ENCODE results near the gene ARHGAP10.
A peak's percentile ranks its signal among the peaks of the same experiment; 100 is the strongest.

The ARHGAP10 gene

DNA sequence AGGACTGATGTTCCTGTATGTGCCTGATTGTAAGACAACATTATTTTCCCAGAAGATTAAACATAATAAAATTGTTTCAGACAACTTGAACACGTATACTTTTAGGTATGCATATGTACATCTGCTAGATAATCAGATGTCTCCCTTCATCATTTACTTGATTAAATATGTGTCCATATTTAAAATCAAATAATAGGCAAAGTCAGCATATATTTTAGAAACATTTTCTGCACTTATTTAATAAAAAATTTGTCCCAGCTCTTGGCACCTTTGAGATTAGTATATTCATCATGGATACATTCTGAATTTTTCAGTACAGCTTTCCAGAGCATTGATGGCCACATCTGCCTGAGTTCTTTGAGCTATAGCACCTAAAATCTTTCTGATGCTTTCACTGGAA lies 106.0 kb downstream of the ARHGAP10 start:
- Histone ChIP-seq H3K27ac (ENCODE audit: low read depth, low read length) (no peak overlapping the region), H3K4me1 (ENCODE audit: control insufficient read depth in 5 of 5, insufficient read depth in 5 of 5, low read length in 5 of 5) (peaks cover 0 to 24% (median 20%) of the 10 kb centered on the region in 5 donors), H3K4me3 (ENCODE audit: low read depth in 1 of 5, low read length in 5 of 5) (no peak overlapping the region), H3K27me3 (ENCODE audit: control insufficient read depth in 5 of 5, insufficient read depth in 4 of 5, low read length in 5 of 5) (no peaks in the 10 kb centered on the region), H3K9ac (ENCODE audit: low read length in 5 of 5) (no peak overlapping the region), H3K9me3 (ENCODE audit: control insufficient read depth in 5 of 5, low read length in 5 of 5) (no peaks in the 10 kb centered on the region), H3K36me3 (ENCODE audit: control insufficient read depth in 5 of 5, insufficient read depth in 5 of 5, low read length in 5 of 5) (no peaks in the 10 kb centered on the region)

DNA sequence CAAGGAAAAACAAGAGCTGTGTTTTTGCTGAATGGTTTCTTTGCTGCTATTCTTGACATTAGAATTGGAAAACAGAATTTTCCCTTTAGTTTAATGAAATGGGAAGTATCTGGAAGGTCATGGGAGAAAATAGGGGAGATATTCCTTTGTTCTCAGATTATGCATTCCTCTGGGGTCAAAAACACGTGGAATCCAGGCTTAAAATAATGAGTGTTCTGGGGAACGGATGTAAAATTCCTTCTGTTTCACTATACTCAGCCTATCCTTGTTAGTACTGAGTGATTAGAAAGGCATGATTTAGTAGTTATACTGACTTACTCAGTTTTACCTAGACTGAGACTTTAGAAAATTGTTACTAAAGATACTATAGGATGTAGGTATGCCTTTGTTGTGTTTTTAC lies 107.3 kb downstream of the ARHGAP10 start:
- no peak overlapping the region for H3K27ac ChIP-seq (ENCODE audit: low read depth, low read length)
- no peak overlapping the region for H3K9ac ChIP-seq (ENCODE audit: low read length in 5 of 5)
- no peaks in the 10 kb centered on the region for H3K9me3 ChIP-seq (ENCODE audit: control insufficient read depth in 5 of 5, low read length in 5 of 5)
- no peaks in the 10 kb centered on the region for H3K36me3 ChIP-seq (ENCODE audit: control insufficient read depth in 5 of 5, insufficient read depth in 5 of 5, low read length in 5 of 5)
- H3K27me3 ChIP-seq (ENCODE audit: control insufficient read depth in 5 of 5, insufficient read depth in 4 of 5, low read length in 5 of 5) = no peaks in the 10 kb centered on the region
- no peak overlapping the region for H3K4me3 ChIP-seq (ENCODE audit: low read depth in 1 of 5, low read length in 5 of 5)
- peaks cover 2 to 24% (median 20%) of the 10 kb centered on the region in 5 donors for H3K4me1 ChIP-seq (ENCODE audit: control insufficient read depth in 5 of 5, insufficient read depth in 5 of 5, low read length in 5 of 5)

DNA sequence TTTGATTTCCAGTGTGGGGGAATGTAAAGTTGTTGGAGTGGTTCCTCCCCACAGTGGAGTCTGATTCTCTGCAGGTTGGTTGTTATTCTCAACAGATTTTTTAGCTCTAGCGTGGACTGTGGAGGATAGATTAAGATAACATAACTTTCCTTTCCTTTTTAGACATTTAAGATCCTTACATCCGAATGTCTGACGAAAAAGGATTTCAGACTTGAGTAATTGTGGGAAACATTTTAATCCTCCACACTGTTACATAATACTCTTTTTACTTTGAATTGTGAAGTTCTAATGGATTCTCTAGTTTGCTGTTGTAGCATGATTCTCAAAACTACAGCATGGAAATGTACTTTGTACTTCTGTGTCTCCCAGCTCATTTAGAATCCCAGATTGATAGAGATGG lies 107.8 kb downstream of the ARHGAP10 start:
- Histone ChIP-seq H3K27me3 (ENCODE audit: control insufficient read depth in 5 of 5, insufficient read depth in 4 of 5, low read length in 5 of 5) (no peaks in the 10 kb centered on the region), H3K9me3 (ENCODE audit: control insufficient read depth in 5 of 5, low read length in 5 of 5) (no peaks in the 10 kb centered on the region), H3K4me1 (ENCODE audit: control insufficient read depth in 5 of 5, insufficient read depth in 5 of 5, low read length in 5 of 5) (peaks cover 2 to 24% (median 20%) of the 10 kb centered on the region in 5 donors), H3K9ac (ENCODE audit: low read length in 5 of 5) (no peak overlapping the region), H3K4me3 (ENCODE audit: low read depth in 1 of 5, low read length in 5 of 5) (no peak overlapping the region), H3K36me3 (ENCODE audit: control insufficient read depth in 5 of 5, insufficient read depth in 5 of 5, low read length in 5 of 5) (no peaks in the 10 kb centered on the region), H3K27ac (ENCODE audit: low read depth, low read length) (no peak overlapping the region)

DNA sequence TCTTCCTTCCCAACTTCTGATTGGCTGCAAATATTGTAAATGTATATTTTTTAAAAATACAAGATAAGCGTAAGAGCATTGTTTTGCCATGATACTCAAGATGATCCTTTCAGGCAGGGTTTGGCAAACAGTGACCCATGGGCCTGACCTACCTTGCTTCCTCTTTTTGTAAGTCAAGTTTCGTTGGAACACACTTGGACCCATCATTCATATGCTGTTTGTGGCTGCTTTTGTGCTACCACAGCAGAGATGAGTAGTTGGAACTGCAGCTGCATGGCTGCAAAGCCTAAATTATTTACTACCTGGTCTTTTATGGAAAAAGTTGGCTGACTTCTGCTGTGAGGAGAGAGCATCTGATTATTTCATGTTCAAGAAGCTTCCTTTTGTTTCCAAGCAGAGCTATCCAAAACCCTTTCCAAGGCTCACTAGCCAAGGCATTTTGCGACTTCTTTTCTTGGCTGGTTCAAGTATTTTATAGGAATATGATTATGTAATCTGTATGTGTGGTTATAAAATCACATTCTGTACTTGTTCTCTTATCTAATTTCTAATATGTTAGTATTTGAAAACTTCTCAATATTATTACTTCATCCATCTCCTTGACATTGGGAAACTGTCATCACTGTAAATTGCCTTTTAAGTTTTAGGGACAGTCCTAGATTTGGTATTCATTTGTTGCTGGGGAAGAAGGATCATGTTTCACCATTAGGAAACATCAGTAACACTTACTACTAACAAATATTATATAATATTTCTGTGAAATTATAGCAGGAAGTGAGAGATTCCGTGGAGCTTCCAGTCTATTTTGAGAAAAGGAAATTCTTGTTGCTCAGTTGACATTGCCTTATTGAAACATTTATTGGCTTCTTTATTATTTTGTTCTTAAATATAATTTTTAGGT lies 109.2 kb downstream of the ARHGAP10 start:
- H3K27me3 ChIP-seq (ENCODE audit: control insufficient read depth in 5 of 5, insufficient read depth in 4 of 5, low read length in 5 of 5) = no peaks in the 10 kb centered on the region

DNA sequence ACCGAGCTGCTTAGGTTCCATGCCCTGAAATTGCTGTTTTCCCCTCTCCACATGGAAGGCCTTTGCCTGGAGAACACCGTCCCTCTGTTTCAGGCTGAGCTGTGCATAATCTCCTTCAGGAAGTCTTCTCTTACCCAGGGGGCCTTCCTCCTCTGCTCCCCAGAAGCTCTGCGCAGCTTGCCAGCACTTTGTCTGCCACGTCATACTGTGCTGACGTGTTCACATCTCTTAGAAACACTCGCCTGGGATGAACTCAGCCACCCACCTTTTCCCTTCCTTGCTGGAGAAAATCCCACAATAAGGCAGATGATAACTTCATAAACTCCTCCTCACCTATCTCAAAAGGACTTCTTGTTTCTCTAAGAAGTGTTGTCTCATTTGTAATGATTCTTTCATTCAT lies 110.7 kb downstream of the ARHGAP10 start:
- H3K9ac ChIP-seq (ENCODE audit: low read length in 5 of 5) = no peak overlapping the region
- peaks cover 2 to 35% (median 20%) of the 10 kb centered on the region in 5 donors for H3K4me1 ChIP-seq (ENCODE audit: control insufficient read depth in 5 of 5, insufficient read depth in 5 of 5, low read length in 5 of 5)
- H3K36me3 ChIP-seq (ENCODE audit: control insufficient read depth in 5 of 5, insufficient read depth in 5 of 5, low read length in 5 of 5) = peaks cover 0 to 5% (median 0%) of the 10 kb centered on the region in 5 donors
- H3K27me3 ChIP-seq (ENCODE audit: control insufficient read depth in 5 of 5, insufficient read depth in 4 of 5, low read length in 5 of 5) = no peaks in the 10 kb centered on the region
- H3K9me3 ChIP-seq (ENCODE audit: control insufficient read depth in 5 of 5, low read length in 5 of 5) = no peaks in the 10 kb centered on the region
- H3K4me3 ChIP-seq (ENCODE audit: low read depth in 1 of 5, low read length in 5 of 5) = no peak overlapping the region
- H3K27ac ChIP-seq (ENCODE audit: low read depth, low read length) = peak overlapping the region; percentile 15

More for the DNA sequence above, 109.2 kb downstream of the ARHGAP10 start:
- no peak overlapping the region for H3K4me3 ChIP-seq (ENCODE audit: low read depth in 1 of 5, low read length in 5 of 5)
- H3K4me1 ChIP-seq (ENCODE audit: control insufficient read depth in 5 of 5, insufficient read depth in 5 of 5, low read length in 5 of 5) = peaks cover 2 to 24% (median 20%) of the 10 kb centered on the region in 5 donors
- H3K9ac ChIP-seq (ENCODE audit: low read length in 5 of 5) = no peak overlapping the region
- no peaks in the 10 kb centered on the region for H3K36me3 ChIP-seq (ENCODE audit: control insufficient read depth in 5 of 5, insufficient read depth in 5 of 5, low read length in 5 of 5)
- H3K9me3 ChIP-seq (ENCODE audit: control insufficient read depth in 5 of 5, low read length in 5 of 5) = no peaks in the 10 kb centered on the region
- H3K27ac ChIP-seq (ENCODE audit: low read depth, low read length) = peak overlapping the region; percentile 26

DNA sequence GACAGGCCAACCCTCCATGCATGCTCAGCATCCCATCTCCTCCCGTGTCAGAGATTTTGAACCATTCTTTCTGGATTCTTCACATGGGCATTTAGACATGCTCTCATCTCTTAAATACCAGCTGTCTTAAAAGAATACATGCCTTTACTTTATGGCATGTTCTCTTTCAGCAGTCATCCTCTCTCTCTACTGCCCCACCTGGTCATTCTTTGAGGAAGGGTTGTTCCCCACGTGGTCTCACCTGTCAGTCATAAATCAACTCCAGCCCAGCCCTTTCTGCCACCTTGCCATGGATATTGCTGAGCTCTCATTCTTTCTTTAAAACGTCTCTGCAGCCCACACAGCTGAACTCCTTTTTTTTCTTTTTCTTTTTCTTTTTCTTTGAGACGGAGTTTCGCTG lies 111.3 kb downstream of the ARHGAP10 start:
- no peaks in the 10 kb centered on the region for H3K27me3 ChIP-seq (ENCODE audit: control insufficient read depth in 5 of 5, insufficient read depth in 4 of 5, low read length in 5 of 5)
- H3K9me3 ChIP-seq (ENCODE audit: control insufficient read depth in 5 of 5, low read length in 5 of 5) = no peaks in the 10 kb centered on the region
- H3K27ac ChIP-seq (ENCODE audit: low read depth, low read length) = peak overlapping the region; percentile 15
- no peak overlapping the region for H3K4me3 ChIP-seq (ENCODE audit: low read depth in 1 of 5, low read length in 5 of 5)
- peaks cover 0 to 6% (median 0%) of the 10 kb centered on the region in 5 donors for H3K36me3 ChIP-seq (ENCODE audit: control insufficient read depth in 5 of 5, insufficient read depth in 5 of 5, low read length in 5 of 5)
- no peak overlapping the region for H3K9ac ChIP-seq (ENCODE audit: low read length in 5 of 5)
- H3K4me1 ChIP-seq (ENCODE audit: control insufficient read depth in 5 of 5, insufficient read depth in 5 of 5, low read length in 5 of 5) = peaks cover 2 to 41% (median 20%) of the 10 kb centered on the region in 5 donors

DNA sequence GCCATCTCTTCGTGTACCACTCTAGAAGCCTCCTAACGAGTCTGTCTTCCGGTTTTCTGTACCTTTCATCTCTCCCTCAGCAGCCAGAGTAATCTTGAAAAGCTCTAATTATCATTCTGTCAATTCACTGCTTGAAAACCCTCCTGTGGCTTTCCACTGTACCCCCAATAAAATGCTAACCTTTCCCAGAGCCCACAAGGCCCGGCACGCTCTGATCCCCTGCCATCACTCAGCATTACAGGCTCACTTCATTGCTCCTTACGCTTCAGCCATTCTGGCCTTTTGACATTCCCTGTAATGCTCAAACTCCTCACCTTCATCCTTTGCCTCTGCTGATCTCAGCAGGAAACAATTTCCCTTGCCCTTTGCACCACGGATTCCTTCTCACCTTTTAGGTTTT lies 112.9 kb downstream of the ARHGAP10 start:
- Histone ChIP-seq H3K27ac (ENCODE audit: low read depth, low read length) (no peak overlapping the region), H3K27me3 (ENCODE audit: control insufficient read depth in 5 of 5, insufficient read depth in 4 of 5, low read length in 5 of 5) (no peaks in the 10 kb centered on the region), H3K9me3 (ENCODE audit: control insufficient read depth in 5 of 5, low read length in 5 of 5) (no peaks in the 10 kb centered on the region), H3K36me3 (ENCODE audit: control insufficient read depth in 5 of 5, insufficient read depth in 5 of 5, low read length in 5 of 5) (peaks cover 0 to 6% (median 0%) of the 10 kb centered on the region in 5 donors), H3K9ac (ENCODE audit: low read length in 5 of 5) (no peak overlapping the region), H3K4me3 (ENCODE audit: low read depth in 1 of 5, low read length in 5 of 5) (no peak overlapping the region), H3K4me1 (ENCODE audit: control insufficient read depth in 5 of 5, insufficient read depth in 5 of 5, low read length in 5 of 5) (peaks cover 2 to 46% (median 20%) of the 10 kb centered on the region in 5 donors)

DNA sequence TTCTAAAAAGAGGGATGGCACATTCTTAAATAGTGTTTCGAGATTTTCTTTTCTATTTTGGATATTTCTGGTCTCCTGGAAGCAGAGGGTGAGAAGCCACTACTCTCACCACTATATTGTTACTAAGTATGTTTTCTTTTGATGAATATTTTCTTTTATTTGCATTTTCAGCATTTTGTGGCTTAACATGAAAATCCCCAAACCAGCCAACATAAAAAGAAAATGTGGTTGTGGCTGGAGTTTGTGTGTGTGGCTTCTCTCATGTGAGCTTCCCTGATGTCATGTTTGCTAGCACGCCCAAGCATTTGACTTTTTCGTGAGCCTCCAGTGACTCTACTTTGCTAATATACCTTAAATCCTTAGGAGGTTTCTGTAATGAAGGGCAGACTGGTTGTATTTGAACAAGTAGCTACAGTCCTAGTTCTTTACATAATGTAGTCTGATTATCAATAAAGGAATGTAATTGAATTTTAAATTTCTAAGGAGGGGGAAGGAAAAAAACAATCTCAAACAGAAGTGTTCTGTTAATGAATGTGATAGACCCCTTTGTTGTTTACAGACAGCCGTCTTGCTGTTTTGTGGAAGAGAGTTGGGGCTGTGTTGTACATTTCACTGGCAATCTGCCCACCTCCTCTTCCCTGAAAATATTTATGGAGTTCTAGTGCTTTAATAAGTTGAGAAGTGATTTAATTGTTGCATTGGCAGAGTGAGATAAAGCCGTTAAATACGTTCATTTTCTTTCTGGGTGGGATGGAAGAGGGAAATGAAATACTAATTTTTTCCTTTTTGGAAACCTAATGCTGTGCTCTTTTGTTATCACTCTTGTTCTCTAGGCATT lies 114.6 kb downstream of the ARHGAP10 start:
- H3K27me3 ChIP-seq (ENCODE audit: control insufficient read depth in 5 of 5, insufficient read depth in 4 of 5, low read length in 5 of 5) = no peaks in the 10 kb centered on the region
- no peak overlapping the region for H3K27ac ChIP-seq (ENCODE audit: low read depth, low read length)
- no peak overlapping the region for H3K4me3 ChIP-seq (ENCODE audit: low read depth in 1 of 5, low read length in 5 of 5)
- no peaks in the 10 kb centered on the region for H3K9me3 ChIP-seq (ENCODE audit: control insufficient read depth in 5 of 5, low read length in 5 of 5)
- H3K36me3 ChIP-seq (ENCODE audit: control insufficient read depth in 5 of 5, insufficient read depth in 5 of 5, low read length in 5 of 5) = peaks cover 0 to 7% (median 5%) of the 10 kb centered on the region in 5 donors
- H3K4me1 ChIP-seq (ENCODE audit: control insufficient read depth in 5 of 5, insufficient read depth in 5 of 5, low read length in 5 of 5) = peaks cover 2 to 34% (median 12%) of the 10 kb centered on the region in 5 donors
- no peak overlapping the region for H3K9ac ChIP-seq (ENCODE audit: low read length in 5 of 5)

DNA sequence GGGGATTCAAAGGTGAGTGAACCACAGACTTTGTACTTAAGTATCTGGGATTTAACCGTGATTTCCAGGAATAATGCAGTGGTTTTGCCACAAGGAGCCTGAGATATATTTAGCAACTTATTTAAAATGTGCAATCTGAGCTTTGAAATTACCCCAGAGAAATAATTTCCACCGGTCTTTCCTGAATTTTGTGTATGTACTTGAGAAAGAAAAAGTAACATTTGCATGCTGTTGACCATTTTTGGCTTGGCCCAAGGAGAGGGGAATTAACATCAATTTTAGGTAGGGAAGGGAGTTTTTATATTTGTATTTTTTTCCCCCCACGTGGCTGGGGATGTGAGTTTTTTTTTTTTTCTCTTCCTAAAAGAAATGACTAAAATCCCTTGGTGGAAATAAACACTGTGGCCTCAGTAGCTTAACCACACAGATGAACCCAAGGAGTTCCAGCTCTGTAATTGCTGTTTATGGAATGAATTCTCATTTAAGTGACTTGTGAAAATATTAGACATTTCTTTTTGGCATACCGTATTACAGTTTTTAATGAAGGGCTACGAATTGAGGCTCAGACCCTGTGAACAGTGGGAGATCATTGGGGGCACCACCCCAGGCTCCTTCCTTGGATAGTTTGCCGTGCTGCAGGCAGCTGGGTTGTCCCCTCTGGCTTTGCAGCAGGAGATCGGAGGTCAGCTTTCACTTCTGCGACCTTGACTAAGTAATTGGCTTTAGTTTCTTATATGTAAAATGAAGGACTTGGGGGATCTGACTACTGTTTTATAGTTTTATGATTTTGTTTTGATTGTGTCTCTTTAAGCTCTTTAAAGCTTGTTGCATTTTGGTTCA lies 116.1 kb downstream of the ARHGAP10 start:
- H3K27ac ChIP-seq (ENCODE audit: low read depth, low read length) = peak overlapping the region; percentile 8
- no peak overlapping the region for H3K4me3 ChIP-seq (ENCODE audit: low read depth in 1 of 5, low read length in 5 of 5)
- H3K9ac ChIP-seq (ENCODE audit: low read length in 5 of 5) = no peak overlapping the region

More for the DNA sequence above, 116.1 kb downstream of the ARHGAP10 start:
- Histone ChIP-seq H3K9me3 (ENCODE audit: control insufficient read depth in 5 of 5, low read length in 5 of 5) (no peaks in the 10 kb centered on the region), H3K27me3 (ENCODE audit: control insufficient read depth in 5 of 5, insufficient read depth in 4 of 5, low read length in 5 of 5) (no peaks in the 10 kb centered on the region), H3K4me1 (ENCODE audit: control insufficient read depth in 5 of 5, insufficient read depth in 5 of 5, low read length in 5 of 5) (peaks cover 0 to 25% (median 5%) of the 10 kb centered on the region in 5 donors), H3K36me3 (ENCODE audit: control insufficient read depth in 5 of 5, insufficient read depth in 5 of 5, low read length in 5 of 5) (peaks cover 0 to 11% (median 6%) of the 10 kb centered on the region in 5 donors)

Data from subcutaneous abdominal adipose tissue (tissue), 5 donors.